ENCODE results near the gene KBTBD7.
A peak's percentile ranks its signal among the peaks of the same experiment; 100 is the strongest.

KBTBD7 gene

GRCh38 chr13:41224113-41225110 is 30.0 kb upstream of the KBTBD7 start:
- TF ChIP-seq CTCF (IDR thresholded peaks at IDR 0.05) = no peak

GRCh38 chr13:41222259-41222852 is 28.0 kb upstream of the KBTBD7 start:
- peak; percentile 69 for TF ChIP-seq CTCF (IDR thresholded peaks at IDR 0.05)

- no peak for TF ChIP-seq CTCF (IDR thresholded peaks at IDR 0.05)
These were observed 26.0 kb upstream of the KBTBD7 start for GRCh38 chr13:41220401-41220800.

- no peak for TF ChIP-seq CTCF (IDR thresholded peaks at IDR 0.05)
These were observed 21.8 kb upstream of the KBTBD7 start for GRCh38 chr13:41216160-41216559.

- TF ChIP-seq CTCF (IDR thresholded peaks at IDR 0.05) = no peak
These were observed 19.6 kb upstream of the KBTBD7 start for GRCh38 chr13:41213919-41214318.

GRCh38 chr13:41213316-41213715 is 18.9 kb upstream of the KBTBD7 start:
- no peak for TF ChIP-seq CTCF (IDR thresholded peaks at IDR 0.05)

- no peak for TF ChIP-seq CTCF (IDR thresholded peaks at IDR 0.05)
These were observed 18.5 kb upstream of the KBTBD7 start for GRCh38 chr13:41212881-41213280.
